T-helper 2 cell treated with Interferon-gamma antibody and Interleukin-4, amounts not matched to agents 100 ng/mL and 5 ng/mL, for 36 hours (primary cell): ENCODE results near the gene FIGLA. TPM values are rescaled to one million over a fixed set of nuclear protein-coding genes. Genes with fewer than 3 reads are reported as not detected.

ENCODE experiments used
- intact Hi-C: fragments of 100-400 bp; cut with micrococcal nuclease; formaldehyde crosslinking; loops from one replicate; pipeline ENCODE4 v1.15.1; 2023
- total RNA-seq: library from RNA; stranded (reverse); gene quantifications from 2 replicates; pipeline ENCODE4 v1.2.3, GENCODE V29; 2022

The FIGLA gene
- total RNA-seq, 1 donor from 2014 or later = not detected

- intact Hi-C loops = no loop called here
Measured at GRCh38 chr2:70776266-70776665, 14.2 kb downstream of the FIGLA start.

- intact Hi-C loops = no loop called here
Measured at GRCh38 chr2:70775141-70775540, 15.3 kb downstream of the FIGLA start.

GRCh38 chr2:70772486-70773155, 17.8 kb downstream of the FIGLA start:
- intact Hi-C loops = no loop called here

DNA sequence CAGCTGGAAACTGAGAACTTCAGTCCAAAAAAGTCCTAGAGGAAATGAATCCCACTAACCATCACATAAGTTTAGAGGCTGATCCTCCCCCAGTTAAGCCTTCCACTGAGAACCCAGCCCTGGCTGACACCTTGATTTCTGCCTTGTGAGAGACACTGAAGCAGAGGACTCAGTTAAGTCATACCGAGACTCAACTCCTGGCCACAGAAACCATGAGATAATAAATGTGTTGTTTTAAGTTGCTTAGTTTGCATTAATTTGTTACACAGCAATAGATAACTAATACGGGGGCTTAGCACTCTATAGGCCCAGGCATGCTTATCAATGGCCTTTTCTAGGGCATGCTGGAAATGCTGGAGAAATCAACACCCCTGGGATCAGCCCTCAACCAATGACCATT, 19.0 kb downstream of the FIGLA start:
- intact Hi-C loops = no loop called here

GRCh38 chr2:70769450-70769849, 21.0 kb downstream of the FIGLA start:
- intact Hi-C loops = no loop called here

DNA sequence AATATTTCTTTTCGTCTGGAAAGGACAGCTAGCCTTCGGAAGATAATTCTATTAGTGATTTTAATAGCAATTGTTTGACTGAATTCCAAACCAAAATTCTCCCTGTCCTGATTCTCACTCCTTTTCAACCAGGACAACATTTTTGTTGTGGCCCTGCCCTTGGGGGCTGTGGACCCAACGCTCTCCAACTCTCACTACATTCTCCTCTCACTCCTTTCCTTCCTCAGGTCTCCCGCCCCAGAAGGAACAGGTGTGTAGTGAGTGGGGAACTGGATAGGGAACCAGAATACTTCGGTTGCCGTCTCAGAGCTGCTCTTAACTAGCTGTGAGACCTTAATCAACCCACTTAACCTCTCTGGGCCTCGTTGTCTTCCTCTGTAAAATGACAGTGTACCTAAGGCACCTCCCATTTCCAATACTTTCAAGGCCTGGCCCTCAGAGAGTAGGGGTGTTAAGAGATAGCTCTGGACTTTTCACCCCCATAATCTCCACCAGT, 21.8 kb downstream of the FIGLA start:
- intact Hi-C loops = no loop called here

- intact Hi-C loops = no loop called here
Measured at GRCh38 chr2:70767699-70768589, 22.5 kb downstream of the FIGLA start, which contains the start of gene ADD2. TSS of gene ADD2 (minus strand) at chr2:70768200. CDS start at chr2:70706408, 61,792 bp downstream.

- intact Hi-C loops = no loop called here
Measured at GRCh38 chr2:70767079-70767698, 23.3 kb downstream of the FIGLA start.

DNA sequence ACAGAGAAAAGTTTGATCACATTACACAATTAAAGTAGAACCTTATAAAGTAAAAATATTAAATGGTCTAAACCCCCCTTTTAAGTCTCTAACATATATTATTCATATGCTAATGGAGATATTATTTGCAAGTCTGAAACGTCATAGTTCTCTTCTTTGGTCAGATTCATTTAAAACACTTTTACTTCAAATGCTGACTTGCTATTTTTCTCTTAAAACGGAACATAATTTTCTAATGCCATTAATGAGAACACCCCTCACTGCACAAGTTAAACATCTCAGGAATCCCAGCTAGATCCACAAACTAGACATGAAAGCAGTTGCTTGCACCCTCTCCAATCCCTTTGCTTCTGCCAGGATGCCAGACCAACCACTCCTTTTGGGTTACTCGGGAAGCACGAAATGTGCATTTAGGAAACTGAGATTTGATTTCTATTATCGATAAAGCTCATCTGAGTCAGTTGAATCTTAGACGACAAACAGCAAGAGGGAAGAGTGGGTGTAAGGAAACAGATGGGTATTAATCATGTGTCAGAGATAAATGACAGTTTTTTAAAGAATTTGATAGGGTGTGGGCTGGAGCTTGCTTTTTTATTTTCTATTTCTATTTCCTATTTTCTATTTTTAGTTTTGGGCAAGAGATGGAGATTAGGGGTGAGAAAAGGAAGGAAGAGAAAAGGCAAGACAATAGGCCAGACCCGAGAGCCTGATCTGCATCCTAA, 23.9 kb downstream of the FIGLA start:
- intact Hi-C loops = no loop called here

DNA sequence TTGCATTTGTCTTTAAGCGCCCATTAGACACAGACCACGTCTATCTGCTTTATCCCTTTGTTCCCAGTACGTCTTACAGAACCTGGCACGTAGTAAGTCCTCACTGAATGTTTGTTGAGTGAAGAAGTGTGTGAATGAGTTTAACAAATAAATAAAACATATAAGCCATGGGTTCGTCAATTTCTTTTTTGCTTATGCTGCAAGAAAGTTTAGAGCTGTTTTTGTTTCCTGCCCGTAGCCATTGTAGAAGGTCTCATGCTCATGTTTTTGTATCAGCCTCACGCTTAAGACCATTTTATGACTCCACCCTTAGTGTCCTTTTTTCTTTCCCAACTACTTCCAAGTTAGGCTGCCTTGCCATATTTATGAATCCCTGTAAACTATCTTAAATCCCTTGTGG, 24.9 kb downstream of the FIGLA start:
- intact Hi-C loops = no loop called here

DNA sequence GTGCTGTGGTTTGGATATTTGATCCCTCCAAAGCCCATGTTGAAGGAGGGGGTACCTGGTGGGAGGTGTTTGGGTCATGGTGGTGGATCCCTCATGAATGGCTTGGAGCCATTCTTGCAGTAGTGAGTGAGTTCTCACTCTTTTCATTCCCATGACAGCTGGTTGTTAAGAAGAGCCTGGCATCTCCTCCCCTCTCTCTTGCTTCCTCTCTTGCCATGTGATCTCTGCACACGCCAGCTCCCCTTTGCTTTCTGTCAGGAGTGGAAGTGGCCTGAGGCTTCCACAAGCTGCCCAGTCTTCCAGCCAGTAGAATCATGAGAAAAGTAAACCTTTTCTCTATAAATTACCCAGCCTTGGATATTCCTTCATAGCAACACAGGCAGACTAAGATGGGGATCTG, 31.0 kb downstream of the FIGLA start:
- intact Hi-C loops = no loop called here

DNA sequence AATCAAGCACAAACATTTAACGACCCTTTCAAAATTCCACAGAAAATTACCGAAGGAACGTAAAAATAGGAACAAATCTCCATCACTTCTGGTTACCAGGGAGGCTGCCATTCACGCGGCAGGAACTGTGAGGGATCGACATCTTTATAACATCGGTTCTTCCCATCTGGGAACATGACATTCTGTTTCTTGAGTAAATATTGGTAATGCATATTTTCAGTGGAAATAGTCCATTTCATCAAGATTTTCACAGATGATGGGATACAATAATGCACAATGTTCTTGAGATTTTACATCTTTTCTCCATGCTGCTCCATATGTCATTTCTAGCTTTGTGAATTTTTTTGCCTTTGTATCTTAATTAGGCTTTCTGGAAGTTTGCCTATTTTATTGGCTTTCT, 32.5 kb downstream of the FIGLA start:
- intact Hi-C loops = no loop called here

DNA sequence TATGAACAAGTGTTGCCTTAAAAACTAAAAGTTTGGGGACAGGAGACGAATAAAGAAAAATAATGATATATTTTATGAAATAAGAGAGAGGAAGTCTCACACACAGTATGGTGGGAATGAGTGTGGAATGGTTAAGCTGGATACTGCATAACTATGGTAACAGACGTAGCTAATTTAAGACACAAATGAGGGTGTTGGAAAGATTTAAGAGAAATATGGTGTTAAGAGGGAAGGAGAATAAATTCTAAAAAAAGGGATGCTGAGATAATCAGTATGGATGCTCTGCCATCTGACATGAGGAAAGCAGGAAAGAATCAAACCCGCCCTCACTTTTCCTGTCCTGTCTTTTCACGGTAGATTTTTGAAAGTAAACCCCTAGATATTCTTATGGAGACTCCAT, 33.1 kb downstream of the FIGLA start:
- intact Hi-C loops = no loop called here

DNA sequence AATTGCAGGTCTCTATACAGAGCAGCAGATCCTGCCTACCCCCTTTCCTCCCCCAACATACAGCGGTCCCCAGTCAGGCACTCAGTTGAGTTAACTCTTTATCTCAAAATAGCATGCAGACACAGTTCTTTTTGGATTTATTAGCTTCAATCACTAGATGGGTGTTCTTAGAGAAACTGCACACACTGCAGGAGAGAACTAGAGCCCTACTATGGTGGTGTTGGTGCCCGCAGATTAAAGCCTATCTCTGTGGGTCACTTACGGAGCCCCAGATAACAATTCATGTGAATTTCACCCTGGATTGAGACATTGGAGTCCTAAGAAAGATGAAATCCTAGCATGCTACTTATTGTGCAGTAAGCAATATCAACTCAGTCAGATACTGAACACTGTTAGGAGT, 34.3 kb downstream of the FIGLA start:
- intact Hi-C loops = no loop called here

DNA sequence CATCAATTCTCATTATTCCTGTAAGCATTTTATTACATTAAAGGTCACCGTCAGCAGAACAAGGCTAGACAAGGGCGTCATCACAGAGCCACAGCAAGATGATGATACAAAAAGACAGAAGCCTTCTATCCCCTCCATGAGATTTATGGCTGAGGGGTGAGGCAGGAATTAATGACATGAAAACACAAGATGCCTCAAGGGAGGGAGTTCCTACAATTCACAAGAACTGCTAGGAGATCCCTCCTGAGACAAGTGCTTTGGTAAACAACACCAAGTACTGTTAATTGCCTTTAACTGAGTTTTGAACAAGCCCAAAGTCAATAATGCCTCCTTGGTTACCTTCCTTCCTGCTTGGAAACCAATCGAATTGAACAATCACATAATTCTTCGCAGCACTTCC, 36.5 kb downstream of the FIGLA start:
- intact Hi-C loops = no loop called here

- intact Hi-C loops = no loop called here
Measured at GRCh38 chr2:70753031-70753430, 37.4 kb downstream of the FIGLA start.

DNA sequence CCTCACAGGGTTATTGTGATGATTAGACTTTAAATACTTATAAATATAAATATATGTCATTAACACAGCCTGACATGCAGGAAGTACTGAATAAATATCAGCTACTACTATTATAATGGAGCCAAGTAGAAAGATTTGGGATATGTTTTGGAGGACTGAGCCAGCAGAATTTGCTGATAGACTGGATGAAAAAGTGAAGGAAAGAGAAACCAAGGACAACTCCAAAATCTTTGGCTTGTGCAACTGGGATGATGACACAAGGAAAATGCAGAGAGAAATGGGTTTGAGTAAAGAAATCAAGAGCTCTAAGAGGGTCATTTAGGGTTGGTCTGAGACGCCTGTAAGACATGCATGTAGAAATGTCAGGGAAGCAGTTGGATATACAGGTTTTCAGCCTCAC, 38.0 kb downstream of the FIGLA start:
- intact Hi-C loops = no loop called here

DNA sequence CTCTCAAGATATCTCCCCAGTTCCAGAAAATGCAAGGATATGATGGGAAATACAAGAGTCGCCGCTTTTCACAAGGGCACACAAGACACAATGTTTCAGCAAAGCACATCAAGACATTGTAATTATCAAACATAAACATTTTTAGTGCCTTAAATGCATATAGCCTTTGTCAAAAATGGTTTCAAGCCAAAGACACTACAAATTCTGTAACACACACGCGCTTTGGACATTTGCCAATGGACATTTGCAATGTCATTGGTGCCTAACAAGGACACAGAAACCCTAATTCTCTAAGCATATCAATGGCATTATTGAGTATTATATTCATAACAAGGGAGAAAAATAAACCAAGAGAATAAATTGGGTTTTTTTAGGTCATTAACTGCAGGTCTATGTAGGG, 38.6 kb downstream of the FIGLA start:
- intact Hi-C loops = no loop called here

DNA sequence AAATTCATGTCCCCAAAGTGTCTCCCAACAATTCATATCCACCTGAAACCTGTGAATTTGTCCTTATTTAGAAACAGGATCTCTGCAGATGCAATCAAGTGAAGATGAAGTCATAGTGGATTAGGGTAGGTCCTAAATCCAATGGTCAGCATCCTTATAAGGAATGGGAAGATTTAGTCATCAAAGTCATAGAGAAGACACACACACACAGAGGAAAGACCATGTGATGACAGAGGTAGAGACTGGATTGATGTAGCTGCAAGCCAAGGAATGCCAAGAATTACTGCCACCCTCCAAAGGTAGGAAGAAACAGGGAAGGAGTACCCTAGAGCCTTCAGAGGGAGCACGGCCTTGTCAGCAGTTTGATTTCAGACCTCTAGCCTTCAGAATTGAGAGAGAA, 40.1 kb downstream of the FIGLA start:
- intact Hi-C loops = no loop called here

GRCh38 chr2:70748002-70748784, 42.2 kb downstream of the FIGLA start:
- intact Hi-C loops = no loop called here

DNA sequence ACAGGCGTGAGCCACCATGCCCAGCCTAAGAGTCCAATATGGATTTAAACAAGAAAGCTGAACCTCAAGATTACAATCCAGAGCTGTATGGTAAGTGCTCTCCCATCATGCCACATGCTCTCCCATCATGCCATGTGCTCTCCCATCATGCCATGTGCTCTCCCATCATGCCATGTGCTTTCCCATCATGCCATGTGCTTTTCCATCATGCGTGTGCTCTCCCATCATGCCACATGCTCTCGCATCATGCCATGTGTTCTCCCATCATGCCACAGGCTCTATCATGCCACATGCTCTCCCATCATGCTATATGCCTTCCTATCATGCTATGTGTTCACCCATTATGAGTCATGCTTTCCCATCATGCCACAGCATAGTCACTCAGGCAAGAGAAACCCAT, 43.2 kb downstream of the FIGLA start:
- intact Hi-C loops = no loop called here
